ENCODE results near the gene RAI1.

- TF ChIP-seq CTCF (IDR thresholded peaks at IDR 0.05) (no peak), POLR2AphosphoS5 (IDR thresholded peaks at IDR 0.05; ENCODE audit: insufficient read depth in 1 of 2, low read depth in 1 of 2) (no peak)
Observed at GRCh38 chr17:17701658-17702057, 20.4 kb downstream of the RAI1 start.
